NCI-H2107 (cell line): ENCODE results near the gene PRPSAP1.

ENCODE experiments used
- DNase-seq: peaks from one replicate; lab custom pipeline; 2025; lab: John Stamatoyannopoulos, UW

The PRPSAP1 gene

GRCh38 chr17:76265624-76266243, 88.0 kb downstream of the PRPSAP1 start:
- DNase-seq = no peak

GRCh38 chr17:76264755-76265623, 88.7 kb downstream of the PRPSAP1 start, which contains the start of gene UBALD2:
Gene UBALD2 (plus strand): TSS chr17:76265348. CDS start chr17:76265506, 158 bp downstream.
- DNase-seq = peak; percentile 96

GRCh38 chr17:76264425-76264754, 89.3 kb downstream of the PRPSAP1 start:
- no peak for DNase-seq

- DNase-seq = no peak
Measured at GRCh38 chr17:76263896-76264295, 89.8 kb downstream of the PRPSAP1 start.

GRCh38 chr17:76262732-76263344, 90.9 kb downstream of the PRPSAP1 start:
- DNase-seq = no peak

GRCh38 chr17:76261421-76262215, 92.1 kb downstream of the PRPSAP1 start:
- DNase-seq = no peak

- no peak for DNase-seq
Measured at GRCh38 chr17:76260669-76261068, 93.0 kb downstream of the PRPSAP1 start.

GRCh38 chr17:76260220-76260619, 93.5 kb downstream of the PRPSAP1 start:
- no peak for DNase-seq
